Central memory CD4-positive, alpha-beta T cell (primary cell): ENCODE data around the gene RNF138.
"Not testable (repeated sequence)": the region's sequence is repeated elsewhere in the genome, so short reads cannot be mapped to it uniquely, and the experiment has no call there.

Experiments
- DNase-seq: peaks from one replicate; pipeline ENCODE4 v3.0.0; 2022

RNF138 gene

GRCh38 chr18:32175265-32175664 is 83.6 kb downstream of the RNF138 start:
- DNase-seq = no peak

GRCh38 chr18:32176745-32177144 is 85.1 kb downstream of the RNF138 start:
- not testable (repeated sequence) for DNase-seq

GRCh38 chr18:32177530-32177929 is 85.9 kb downstream of the RNF138 start:
- no peak for DNase-seq
